Esophagus squamous epithelium (tissue), 4 donors: ENCODE results near the gene MAP3K20.

Experiments
- CTCF ChIP-seq, 6 experiments: fragments of 450-650 bp in 4 of 6; fragments of 200-600 bp in 2 of 6; sonication (generic) in 2 of 6; IDR thresholded peaks; one replicate each; pipeline ENCODE4 v1.5.1; 2016 to 2019; ENCODE audit warnings: antibody characterized with exemption in 6 of 6, mild to moderate bottlenecking in 4 of 6, moderate library complexity in 4 of 6
- POLR2A ChIP-seq, 4 donors: fragments of 450-650 bp; IDR thresholded peaks; one replicate each; pipeline ENCODE4 v1.6.1; 2017; ENCODE audit warnings: antibody characterized with exemption in 4 of 4, mild to moderate bottlenecking in 4 of 4, moderate library complexity in 3 of 4

GRCh38 chr2:173150087-173150486 lies 74.4 kb downstream of the MAP3K20 start:
- TF ChIP-seq CTCF (IDR thresholded peaks at IDR 0.05): no peak
- no peak for TF ChIP-seq POLR2A (IDR thresholded peaks at IDR 0.05)
